ENCODE measurements around the gene GINM1.

The GINM1 gene

DNA sequence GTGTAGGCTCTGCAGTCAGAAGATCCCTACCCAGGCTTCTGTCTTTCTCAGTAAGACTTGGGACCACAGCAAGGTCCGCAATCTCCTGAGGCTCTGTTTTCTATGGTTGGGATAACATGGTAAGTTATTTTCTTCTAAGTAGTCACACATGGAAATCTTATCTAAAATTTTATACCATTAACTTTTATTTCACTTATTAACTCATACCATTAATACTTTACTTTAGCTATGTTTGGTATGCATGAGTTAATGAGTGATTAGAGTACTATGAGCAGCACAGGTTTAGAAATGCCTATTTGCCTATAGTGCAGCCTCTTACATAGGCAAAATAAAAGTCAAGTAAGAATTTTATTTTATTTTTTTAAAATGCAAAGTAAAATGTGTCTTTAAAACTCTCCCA lies 27.2 kb downstream of the GINM1 start:
- Histone ChIP-seq H3K36me3 (ENCODE audit: control insufficient read depth in 2 of 2, insufficient read depth in 1 of 2, low read length in 2 of 2) (peaks cover 71 to 85% of the 10 kb centered on the region in 2 experiments), H3K27ac (ENCODE audit: extremely low read depth, low read depth, low read length) (no peak overlapping the region; the same call in 1 of the 2 replicates), H3K4me1 (ENCODE audit: control insufficient read depth, insufficient read depth, low read length) (no peaks in the 10 kb centered on the region), H3K9me3 (ENCODE audit: control insufficient read depth, insufficient read depth, low read depth, low read length) (no peaks in the 10 kb centered on the region), H3K4me3 (ENCODE audit: low read depth, low read length) (no peak overlapping the region)
- ChIA-PET CTCF (interaction anchor here (0.7 to 1.2 kb wide), 2 partner anchors 10 to 34 kb away, joined by 3 to 4 read pairs; no protein-coding TSS in a partner anchor), POLR2A (no interaction called here)
- TF ChIP-seq KLF1 (tag by site-specific recombination; IDR thresholded peaks at IDR 0.05) (no peak), OSR2 (tag by site-specific recombination; IDR thresholded peaks at IDR 0.05) (no peak), FEZF1 (tag by site-specific recombination; IDR thresholded peaks at IDR 0.05) (no peak), MYNN (tag by site-specific recombination; IDR thresholded peaks at IDR 0.05; ENCODE audit: borderline replicate concordance) (no peak), MEIS1 (CRISPR knock-in tag; IDR thresholded peaks at IDR 0.05; ENCODE audit: borderline replicate concordance) (no peak), ZBTB17 (tag by site-specific recombination; IDR thresholded peaks at IDR 0.05) (no peak)
- TF ChIP-seq, protein P1, sequence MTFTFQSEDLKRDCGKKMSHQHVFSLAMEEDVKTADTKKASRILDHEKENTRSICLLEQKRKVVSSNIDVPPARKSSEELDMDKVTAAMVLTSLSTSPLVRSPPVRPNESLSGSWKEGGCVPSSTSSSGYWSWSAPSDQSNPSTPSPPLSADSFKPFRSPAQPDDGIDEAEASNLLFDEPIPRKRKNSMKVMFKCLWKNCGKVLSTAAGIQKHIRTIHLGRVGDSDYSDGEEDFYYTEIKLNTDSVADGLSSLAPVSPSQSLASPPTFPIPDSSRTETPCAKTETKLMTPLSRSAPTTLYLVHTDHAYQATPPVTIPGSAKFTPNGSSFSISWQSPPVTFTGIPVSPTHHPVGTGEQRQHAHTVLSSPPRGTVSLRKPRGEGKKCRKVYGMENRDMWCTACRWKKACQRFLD (tag by site-specific recombination; IDR thresholded peaks at IDR 0.05), result no peak
- TF ChIP-seq, protein P2, sequence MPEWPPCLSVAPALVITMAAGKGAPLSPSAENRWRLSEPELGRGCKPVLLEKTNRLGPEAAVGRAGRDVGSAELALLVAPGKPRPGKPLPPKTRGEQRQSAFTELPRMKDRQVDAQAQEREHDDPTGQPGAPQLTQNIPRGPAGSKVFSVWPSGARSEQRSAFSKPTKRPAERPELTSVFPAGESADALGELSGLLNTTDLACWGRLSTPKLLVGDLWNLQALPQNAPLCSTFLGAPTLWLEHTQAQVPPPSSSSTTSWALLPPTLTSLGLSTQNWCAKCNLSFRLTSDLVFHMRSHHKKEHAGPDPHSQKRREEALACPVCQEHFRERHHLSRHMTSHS (tag by site-specific recombination; IDR thresholded peaks at IDR 0.05), result no peak
- TF ChIP-seq, protein P3, sequence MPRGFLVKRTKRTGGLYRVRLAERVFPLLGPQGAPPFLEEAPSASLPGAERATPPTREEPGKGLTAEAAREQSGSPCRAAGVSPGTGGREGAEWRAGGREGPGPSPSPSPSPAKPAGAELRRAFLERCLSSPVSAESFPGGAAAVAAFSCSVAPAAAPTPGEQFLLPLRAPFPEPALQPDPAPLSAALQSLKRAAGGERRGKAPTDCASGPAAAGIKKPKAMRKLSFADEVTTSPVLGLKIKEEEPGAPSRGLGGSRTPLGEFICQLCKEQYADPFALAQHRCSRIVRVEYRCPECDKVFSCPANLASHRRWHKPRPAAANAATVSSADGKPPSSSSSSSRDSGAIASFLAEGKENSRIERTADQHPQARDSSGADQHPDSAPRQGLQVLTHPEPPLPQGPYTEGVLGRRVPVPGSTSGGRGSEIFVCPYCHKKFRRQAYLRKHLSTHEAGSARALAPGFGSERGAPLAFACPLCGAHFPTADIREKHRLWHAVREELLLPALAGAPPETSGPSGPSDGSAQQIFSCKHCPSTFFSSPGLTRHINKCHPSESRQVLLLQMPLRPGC (tag by site-specific recombination; IDR thresholded peaks at IDR 0.05), result no peak
- TF ChIP-seq, protein P4, sequence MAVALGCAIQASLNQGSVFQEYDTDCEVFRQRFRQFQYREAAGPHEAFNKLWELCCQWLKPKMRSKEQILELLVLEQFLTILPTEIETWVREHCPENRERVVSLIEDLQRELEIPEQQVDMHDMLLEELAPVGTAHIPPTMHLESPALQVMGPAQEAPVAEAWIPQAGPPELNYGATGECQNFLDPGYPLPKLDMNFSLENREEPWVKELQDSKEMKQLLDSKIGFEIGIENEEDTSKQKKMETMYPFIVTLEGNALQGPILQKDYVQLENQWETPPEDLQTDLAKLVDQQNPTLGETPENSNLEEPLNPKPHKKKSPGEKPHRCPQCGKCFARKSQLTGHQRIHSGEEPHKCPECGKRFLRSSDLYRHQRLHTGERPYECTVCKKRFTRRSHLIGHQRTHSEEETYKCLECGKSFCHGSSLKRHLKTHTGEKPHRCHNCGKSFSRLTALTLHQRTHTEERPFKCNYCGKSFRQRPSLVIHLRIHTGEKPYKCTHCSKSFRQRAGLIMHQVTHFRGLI (tag by site-specific recombination; IDR thresholded peaks at IDR 0.05), result no peak

DNA sequence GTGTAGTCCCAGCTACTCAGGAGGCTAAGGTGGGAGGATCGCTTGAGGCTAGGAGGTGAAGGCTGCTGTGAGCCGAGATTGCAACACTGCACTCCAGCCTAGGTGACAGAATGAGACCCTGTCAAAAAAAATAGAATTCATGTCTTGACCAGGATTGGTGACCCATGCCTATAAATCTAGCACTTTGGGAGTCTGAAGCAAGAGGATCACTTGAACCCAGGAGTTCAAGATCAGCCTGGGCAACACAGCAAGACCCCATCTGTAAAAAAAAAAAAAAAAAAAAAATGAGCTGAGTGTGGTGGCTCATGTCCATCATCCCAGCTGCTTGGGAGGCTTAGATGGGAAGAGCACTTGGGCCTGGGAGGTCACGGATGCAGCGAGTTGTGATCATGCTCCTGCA lies 34.3 kb downstream of the GINM1 start:
- Histone ChIP-seq H3K36me3 (ENCODE audit: control insufficient read depth in 2 of 2, insufficient read depth in 1 of 2, low read length in 2 of 2) (peaks cover 35 to 84% of the 10 kb centered on the region in 2 experiments), H3K27ac (ENCODE audit: extremely low read depth, low read depth, low read length) (no peak overlapping the region), H3K4me1 (ENCODE audit: control insufficient read depth, insufficient read depth, low read length) (no peaks in the 10 kb centered on the region), H3K9me3 (ENCODE audit: control insufficient read depth, insufficient read depth, low read depth, low read length) (no peaks in the 10 kb centered on the region), H3K4me3 (ENCODE audit: low read depth, low read length) (no peak overlapping the region)
- TF ChIP-seq ZNF121 (tag by site-specific recombination; IDR thresholded peaks at IDR 0.05), result peak; percentile 82
- no peak for TF ChIP-seq ZNF274 (IDR thresholded peaks at IDR 0.05; ENCODE audit: low read length)
- TF ChIP-seq ZNF274 (tag by site-specific recombination; IDR thresholded peaks at IDR 0.05; ENCODE audit: borderline replicate concordance), result no peak
- POLR2A ChIA-PET, result interaction anchor here (0.6 kb wide), 1 partner anchor 12 kb away, joined by 3 read pairs; no protein-coding TSS in a partner anchor
- CTCF ChIA-PET, result no interaction called here

DNA sequence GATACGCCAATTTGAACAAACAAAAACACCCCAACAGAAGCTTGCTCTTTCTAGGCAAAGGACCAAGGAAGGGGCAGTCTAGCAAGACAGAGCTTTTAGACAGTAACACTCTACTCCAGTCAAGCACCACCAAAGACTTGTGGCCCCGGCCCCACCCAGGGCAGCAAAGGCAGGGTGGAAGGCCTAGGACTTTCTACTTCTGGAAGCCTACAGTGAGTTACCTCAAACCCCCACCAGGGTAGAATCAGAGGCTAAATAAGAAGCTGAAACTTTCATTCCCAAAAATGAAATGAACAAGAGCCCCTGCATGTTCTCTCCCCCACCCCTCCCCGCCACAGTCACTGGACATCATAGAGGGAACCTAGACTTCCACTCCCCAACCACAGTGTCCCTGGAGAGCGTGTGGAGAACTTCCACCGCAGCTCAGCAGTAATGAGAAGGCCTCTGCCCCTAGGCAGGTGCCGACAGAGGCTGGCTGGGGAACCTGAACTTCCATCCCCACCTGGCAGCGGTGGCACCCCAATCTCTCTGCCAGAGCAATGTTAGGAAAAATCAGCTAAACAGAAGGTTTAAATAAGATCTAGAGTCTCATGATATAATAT lies 42.3 kb downstream of the GINM1 start:
- Histone ChIP-seq H3K4me1 (ENCODE audit: control insufficient read depth, insufficient read depth, low read length) (no peaks in the 10 kb centered on the region), H3K4me3 (ENCODE audit: low read depth, low read length) (no peak overlapping the region), H3K9me3 (ENCODE audit: control insufficient read depth, insufficient read depth, low read depth, low read length) (no peaks in the 10 kb centered on the region), H3K36me3 (ENCODE audit: control insufficient read depth in 2 of 2, insufficient read depth in 1 of 2, low read length in 2 of 2) (peaks cover 18 to 25% of the 10 kb centered on the region in 2 experiments), H3K27ac (ENCODE audit: extremely low read depth, low read depth, low read length) (no peak overlapping the region)
- ChIA-PET CTCF (interaction anchor here (0.6 kb wide), 1 partner anchor 19 kb away, joined by 4 read pairs; no protein-coding TSS in a partner anchor), POLR2A (interaction anchor here (0.5 to 0.6 kb wide), 2 partner anchors 11 to 37 kb away, joined by 3 read pairs; no protein-coding TSS in a partner anchor)
- TF ChIP-seq ZNF416 (tag by site-specific recombination; IDR thresholded peaks at IDR 0.05) (no peak), SETDB1 (IDR thresholded peaks at IDR 0.05; ENCODE audit: insufficient read length, low read length) (no peak), ZNF654 (tag by site-specific recombination; IDR thresholded peaks at IDR 0.05; ENCODE audit: low read depth) (no peak), ZNF202 (tag by site-specific recombination; IDR thresholded peaks at IDR 0.05; ENCODE audit: borderline replicate concordance) (no peak), ZNF146 (tag by site-specific recombination; IDR thresholded peaks at IDR 0.05) (no peak), SP2 (tag by site-specific recombination; IDR thresholded peaks at IDR 0.05) (no peak), ZNF596 (tag by site-specific recombination; IDR thresholded peaks at IDR 0.05) (no peak), MZF1 (tag by site-specific recombination; IDR thresholded peaks at IDR 0.05; ENCODE audit: borderline replicate concordance) (no peak), OVOL3 (tag by site-specific recombination; IDR thresholded peaks at IDR 0.05) (no peak), ZFP69B (tag by site-specific recombination; IDR thresholded peaks at IDR 0.05) (no peak)
- TF ChIP-seq, protein P5, sequence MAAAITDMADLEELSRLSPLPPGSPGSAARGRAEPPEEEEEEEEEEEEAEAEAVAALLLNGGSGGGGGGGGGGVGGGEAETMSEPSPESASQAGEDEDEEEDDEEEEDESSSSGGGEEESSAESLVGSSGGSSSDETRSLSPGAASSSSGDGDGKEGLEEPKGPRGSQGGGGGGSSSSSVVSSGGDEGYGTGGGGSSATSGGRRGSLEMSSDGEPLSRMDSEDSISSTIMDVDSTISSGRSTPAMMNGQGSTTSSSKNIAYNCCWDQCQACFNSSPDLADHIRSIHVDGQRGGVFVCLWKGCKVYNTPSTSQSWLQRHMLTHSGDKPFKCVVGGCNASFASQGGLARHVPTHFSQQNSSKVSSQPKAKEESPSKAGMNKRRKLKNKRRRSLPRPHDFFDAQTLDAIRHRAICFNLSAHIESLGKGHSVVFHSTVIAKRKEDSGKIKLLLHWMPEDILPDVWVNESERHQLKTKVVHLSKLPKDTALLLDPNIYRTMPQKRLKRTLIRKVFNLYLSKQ (tag by site-specific recombination; IDR thresholded peaks at IDR 0.05; ENCODE audit: borderline replicate concordance), result no peak
